CD4-positive, alpha-beta T cell treated with Interleukin-12 subunit alpha and Interleukin-12 subunit beta, for 1 hour (primary cell): Measurements from ENCODE around the gene CAMTA1.
"Not testable (repeated sequence)": the region's sequence is repeated elsewhere in the genome, so short reads cannot be mapped to it uniquely, and the experiment has no call there.

Source experiments
- DNase-seq: peaks from one replicate; pipeline ENCODE4 v3.0.0-alpha.2; 2020

The CAMTA1 gene

DNA sequence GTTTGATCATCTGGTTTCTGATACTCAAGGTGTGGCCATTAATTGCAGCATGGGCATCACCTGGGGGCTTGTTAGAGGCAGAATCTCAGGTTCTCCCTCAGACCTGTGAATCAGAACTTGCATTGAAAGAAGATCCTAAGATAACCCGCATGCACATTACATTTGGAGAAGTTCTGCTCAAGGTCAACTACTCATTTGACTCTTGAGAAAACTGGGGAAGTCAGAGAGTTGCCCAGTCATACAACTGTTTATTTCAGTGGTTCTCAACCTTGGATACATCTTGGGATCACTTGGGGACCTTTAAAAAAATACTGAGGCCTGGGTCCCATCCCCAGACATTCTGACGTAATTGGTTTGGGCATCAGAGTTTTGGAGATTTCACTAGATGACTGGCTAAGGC is 30.5 kb downstream of the CAMTA1 start:
- DNase-seq, result no peak

DNA sequence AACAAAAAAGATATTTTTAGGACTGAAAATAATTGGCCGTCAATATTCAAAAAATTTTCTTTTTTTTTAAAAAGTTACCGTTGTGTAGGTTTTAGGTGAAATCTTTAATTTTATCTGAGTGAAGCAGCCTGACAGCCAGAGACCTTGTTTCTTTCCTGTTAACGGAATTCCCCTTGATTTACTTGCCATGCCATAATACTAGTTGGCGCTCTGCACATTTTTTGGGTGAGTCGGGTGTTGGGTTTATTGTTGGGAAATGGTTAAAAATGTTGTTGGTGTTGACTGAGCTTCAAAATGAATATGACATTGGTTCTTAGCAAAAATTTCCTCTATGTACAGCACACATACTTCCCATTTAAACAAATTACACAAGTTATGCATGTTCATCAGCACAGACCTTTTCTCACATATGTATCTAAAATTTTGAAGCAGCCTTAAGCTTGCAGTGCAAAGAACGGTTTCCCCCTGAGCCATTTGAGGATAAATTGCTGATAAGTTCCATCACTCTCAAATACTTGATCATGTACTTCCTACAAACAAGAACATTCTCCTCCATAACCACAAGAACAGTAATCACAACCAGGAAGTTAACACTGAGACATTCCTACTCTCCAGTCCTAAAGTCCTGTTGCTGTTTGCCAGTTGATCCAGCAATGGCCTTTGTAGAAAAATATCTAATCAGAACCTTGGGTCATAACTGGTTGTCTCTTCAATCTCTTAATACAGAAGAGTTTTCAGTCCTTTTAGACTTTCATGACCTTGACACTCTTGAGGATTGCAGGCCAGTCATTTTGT is 34.2 kb downstream of the CAMTA1 start:
- no peak for DNase-seq

GRCh38 chr1:6820899-6821298 is 35.6 kb downstream of the CAMTA1 start:
- DNase-seq, result no peak

DNA sequence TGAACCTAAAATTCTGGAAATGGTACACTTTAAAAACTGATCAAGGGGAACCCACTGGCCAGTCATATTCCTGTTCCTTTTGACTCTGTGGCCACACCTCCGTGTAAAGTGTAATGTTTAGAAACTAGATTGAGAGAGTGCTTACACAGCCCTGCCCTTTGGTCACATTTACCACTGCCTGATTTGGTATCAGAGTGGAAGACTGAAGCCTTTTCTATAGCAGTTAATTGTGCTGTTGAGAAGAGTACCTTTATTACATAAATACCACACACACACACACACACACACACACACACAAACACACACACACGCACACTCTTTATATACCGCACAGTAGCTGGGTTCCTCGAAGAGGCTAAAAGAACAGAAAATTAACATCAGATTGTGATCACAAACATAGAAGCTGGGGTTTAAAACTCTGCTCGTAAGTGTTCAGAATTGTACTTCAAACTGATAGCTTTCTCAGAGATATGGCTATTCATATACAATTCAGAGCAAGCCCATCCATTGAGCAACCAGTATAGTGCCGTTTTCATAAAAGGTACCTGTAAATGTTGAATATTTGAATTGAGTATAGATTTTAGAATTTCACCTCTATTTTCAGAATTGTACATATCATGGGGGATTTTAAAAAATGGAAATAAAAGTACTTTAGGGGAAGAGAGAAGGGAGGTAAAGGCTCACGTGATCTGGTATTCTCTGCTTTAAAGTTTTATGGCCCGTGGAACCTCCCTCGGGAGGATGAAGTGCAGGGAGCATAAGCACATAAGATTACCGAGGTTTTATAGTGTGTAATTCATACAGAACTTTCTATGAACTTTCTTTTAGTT is 37.5 kb downstream of the CAMTA1 start:
- no peak for DNase-seq

DNA sequence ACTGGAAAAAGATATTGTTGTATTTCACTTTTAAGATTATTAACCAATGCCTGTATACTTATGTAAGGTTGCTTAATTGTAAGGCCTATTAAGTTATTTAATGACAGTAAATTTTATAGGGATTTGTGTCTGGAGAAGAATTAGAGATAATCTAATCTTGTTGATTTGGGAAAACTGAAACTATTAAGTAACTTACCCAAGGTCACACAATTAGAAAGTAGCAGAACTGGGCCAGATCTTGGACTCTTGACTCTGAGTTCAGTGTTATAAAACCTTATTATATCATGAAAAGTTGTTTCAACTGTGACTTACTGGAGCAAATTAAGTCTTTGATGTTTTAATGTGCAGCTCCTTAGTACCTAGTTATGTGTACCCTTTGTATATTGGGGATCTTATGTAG is 38.5 kb downstream of the CAMTA1 start:
- DNase-seq, result no peak

DNA sequence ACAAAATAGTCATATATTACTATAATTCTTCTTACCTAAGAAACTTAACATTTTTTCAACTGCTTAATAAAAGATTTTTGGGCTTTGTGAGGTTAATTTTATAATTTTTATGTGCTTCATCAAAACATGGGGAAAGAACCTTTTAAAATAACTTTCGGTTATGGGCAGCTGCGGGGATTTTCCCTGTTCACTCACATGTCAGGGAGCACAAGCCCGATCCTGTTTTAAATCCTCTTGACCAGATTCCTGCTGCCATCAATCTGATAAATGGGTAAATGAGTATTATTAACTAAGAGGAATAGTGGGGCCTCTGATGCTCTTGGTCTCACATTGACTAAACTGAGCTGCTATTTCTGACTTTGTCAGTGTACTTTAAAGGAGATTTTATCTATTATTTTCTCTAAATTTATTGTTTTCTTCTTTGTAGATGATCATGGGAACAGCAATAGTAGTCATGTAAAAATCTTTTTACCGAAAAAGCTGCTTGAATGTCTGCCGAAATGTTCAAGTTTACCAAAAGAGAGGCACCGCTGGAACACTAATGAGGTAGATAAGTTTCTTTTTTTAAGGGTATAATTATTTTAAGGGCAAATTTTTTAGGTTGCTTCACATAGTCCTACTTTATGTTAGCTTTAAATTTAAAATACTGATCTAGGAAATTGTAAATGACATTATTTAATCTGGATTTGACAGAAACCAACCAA is 39.6 kb downstream of the CAMTA1 start:
- DNase-seq, result no peak

DNA sequence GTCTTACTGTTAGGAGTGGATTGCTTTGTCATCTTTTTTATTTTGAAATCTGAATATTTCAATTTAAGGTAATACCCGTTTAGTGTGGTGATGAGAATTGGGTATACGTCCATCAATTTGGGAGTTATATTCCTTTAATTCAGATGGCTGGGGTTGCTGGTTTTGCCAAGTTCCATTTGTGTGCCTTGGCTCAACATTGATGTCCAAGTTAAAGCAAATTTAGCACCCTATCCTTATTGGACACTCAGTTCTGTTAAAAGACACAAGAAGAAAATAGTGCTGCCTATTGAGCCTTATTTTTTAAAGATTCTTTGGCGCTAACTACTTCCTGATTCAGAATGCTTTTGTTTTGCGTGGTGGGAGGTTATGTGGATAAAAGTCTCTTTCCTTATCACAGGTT is 40.6 kb downstream of the CAMTA1 start:
- DNase-seq, result no peak

DNA sequence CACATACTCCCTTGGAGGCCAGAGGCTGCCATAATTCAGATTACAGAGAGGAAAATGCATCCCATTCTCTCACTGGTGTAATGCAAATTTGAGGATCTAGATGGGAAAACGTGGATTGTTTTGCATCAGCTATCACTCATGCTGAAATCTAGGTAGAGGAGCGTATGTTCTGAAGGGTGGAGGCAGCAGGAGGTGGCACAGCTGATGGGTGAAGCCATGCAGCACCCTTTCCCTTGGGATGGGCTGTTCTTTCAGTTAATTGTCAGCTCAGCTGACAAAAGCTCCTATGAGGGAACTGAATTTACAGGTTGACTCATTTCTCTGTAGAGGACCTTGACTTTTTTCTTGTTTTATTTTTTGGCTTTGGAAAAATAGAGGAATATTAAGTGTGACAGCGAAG is 41.8 kb downstream of the CAMTA1 start:
- DNase-seq, result no peak

- no peak for DNase-seq
Measured at GRCh38 chr1:6827630-6828165, 42.4 kb downstream of the CAMTA1 start.

DNA sequence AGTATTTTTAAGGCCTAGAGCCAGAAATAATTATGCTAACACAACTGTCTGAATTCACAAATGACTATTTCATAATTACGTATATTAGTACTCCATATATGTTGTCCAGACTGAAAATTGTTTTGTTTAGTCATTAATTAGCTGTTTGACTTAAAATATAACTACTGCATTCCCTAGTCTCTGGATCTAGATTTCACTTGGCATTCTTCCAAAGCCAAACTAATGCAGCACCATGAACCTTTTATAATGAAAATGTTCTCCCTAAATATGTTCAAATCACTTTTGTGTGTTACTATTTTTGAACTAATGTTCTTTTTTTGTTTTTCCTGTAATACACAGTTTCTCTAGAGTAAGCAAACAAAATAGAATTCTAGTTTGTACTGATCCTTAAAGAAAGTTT is 46.1 kb downstream of the CAMTA1 start:
- DNase-seq, result no peak

DNA sequence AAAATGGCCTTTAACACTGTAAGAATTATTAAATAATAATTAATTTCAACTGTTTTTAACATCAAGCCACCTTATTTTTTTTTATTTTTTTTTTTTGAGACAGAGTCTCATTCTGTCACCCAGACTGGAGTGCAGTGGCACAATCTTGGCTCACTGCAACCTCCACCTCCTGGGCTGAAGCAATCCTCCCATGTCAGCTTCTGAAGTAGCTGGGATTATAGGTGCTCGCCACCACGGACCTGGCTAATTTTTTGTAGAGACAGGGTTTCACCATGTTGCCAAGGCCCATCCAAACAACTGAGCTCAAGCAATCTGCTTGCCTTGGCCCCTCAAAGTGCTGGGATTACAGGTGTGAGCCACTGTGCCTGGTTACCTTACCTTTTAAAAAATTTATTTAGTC is 46.8 kb downstream of the CAMTA1 start:
- DNase-seq, result not testable (repeated sequence)

DNA sequence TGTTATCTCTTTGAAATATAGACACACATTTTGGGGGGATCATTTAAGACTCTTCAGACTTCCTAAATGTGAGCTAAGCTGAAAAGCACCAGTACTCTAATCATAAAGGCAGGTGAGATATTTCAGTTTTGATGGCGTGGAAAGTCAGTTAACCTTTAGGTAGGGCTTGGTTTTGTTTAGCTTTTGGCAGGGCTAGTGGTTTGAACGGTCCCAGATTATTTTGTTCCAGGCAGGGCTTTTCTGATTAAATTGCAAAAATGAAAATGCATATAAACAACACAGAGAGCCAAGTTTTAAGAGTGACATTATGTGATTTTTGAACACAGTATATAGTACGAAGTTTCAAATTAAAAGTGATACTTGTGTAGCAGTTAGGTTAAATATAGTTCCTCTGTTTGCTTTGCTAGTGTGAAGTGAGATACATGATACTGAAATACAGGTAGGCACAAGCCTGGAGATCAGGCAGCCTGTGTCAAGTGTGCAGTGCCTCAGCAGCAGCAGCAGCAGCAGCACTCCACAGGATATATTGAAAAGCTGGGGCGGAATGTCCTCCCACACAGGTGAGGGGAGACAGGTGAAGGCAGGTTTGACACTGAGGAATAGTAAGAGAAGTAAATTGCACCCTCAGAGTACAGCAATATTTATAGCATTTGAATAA is 47.4 kb downstream of the CAMTA1 start:
- DNase-seq, result no peak

- no peak for DNase-seq
Measured at GRCh38 chr1:6833804-6834203, 48.5 kb downstream of the CAMTA1 start.

DNA sequence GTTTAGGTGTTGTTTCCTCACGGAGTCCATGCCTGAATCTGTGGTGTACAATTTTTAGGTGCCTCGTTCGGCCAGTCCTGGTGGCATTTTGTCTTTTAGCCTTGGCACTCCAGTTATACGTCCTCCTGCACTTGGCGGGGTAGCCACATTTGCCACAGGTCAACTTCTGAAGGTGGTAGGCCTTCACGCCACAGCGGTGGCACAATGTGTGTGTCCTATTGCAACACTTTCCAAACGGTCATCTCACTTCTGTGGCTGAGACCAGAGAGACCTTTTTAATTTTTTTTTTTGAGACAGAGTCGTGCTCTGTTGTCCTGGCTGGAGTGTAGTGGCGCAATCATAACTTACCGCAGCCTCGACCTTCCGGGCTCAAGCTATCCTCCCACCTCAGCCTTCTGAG is 49.1 kb downstream of the CAMTA1 start:
- no peak for DNase-seq

DNA sequence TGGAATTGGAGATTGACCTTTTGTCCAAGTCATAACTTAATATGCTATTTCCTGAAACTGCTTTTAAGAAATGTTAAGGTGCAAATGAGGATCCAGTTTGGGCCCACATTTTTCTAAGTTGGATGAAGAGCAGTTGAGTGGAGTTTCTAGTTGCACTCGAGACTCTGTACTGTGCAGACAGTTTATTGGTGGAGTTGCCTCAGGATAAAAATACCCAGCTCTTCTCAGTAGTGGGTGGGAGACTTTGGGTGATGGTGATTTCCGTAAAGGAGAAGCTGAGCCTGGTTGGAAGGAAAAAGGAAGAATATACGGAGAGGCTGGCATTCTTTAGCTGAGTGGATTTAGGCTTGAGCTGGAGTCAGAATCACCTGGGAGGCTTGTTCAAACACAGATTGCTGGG is 49.9 kb downstream of the CAMTA1 start:
- DNase-seq, result no peak

- DNase-seq, result no peak
Measured at GRCh38 chr1:6842301-6842700, 57.0 kb downstream of the CAMTA1 start.

- not testable (repeated sequence) for DNase-seq
Measured at GRCh38 chr1:6845786-6846185, 60.5 kb downstream of the CAMTA1 start.

GRCh38 chr1:6848816-6849215 is 63.6 kb downstream of the CAMTA1 start:
- no peak for DNase-seq

- DNase-seq, result no peak
Measured at GRCh38 chr1:6850537-6850936, 65.3 kb downstream of the CAMTA1 start.

- no peak for DNase-seq
Measured at GRCh38 chr1:6852136-6852890, 67.1 kb downstream of the CAMTA1 start.

DNA sequence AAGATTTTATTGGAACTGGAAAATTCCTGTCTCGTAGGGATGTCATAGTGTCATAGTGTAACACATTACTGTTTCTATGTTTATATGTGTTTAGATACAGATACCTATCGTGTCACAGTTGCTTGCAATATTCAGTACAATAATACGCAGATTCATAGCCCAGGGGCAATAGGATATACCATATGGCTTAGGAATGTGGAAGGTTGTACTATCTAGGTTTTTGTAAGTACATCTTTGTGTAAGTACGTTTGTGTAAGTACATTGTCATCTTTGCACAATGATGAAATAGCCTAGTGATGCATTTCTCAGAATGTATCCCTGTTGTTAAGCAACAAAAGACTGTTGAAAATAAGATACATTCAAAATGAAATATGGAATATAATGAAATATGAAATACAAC is 68.9 kb downstream of the CAMTA1 start:
- DNase-seq, result no peak

- no peak for DNase-seq
Measured at GRCh38 chr1:6857831-6858230, 72.6 kb downstream of the CAMTA1 start.
